ENCODE measurements around the gene FARS2. TPM values are rescaled to one million over a fixed set of nuclear protein-coding genes. Genes with fewer than 3 reads are reported as not detected.
A peak's percentile ranks its signal among the peaks of the same experiment; 100 is the strongest.

Gene FARS2
- total RNA-seq (10 to 100 TPM; 11.7 to 21.0 (median 14.8) TPM), polyA plus RNA-seq (10 to 100 TPM in 1 of 3 donors, 1 to 10 TPM in 2; 8.1 to 14.4 (median 9.0) TPM)

- H3K4me1 ChIP-seq, result peaks cover 0 to 32% (median 20%) of the 10 kb centered on the region in 4 donors
- intact Hi-C loops (cut with DNase I), result loop anchor here (2.0 to 5.0 kb wide), 3 partner anchors 52 to 411 kb away; no protein-coding TSS in a partner anchor
- whole genome bisulfite sequencing, 2 donors, result 0 to 1% methylated on average over 85 of the region's 85 CpGs
- H3K9me3 ChIP-seq, result no peaks in the 10 kb centered on the region
- DNase-seq, result peak; percentile 92
- no peaks in the 10 kb centered on the region for H3K27me3 ChIP-seq
- peak within 1 kb of the TSS; percentile 92 to 96 (median 93) for H3K27ac ChIP-seq
- peak within 1 kb of the TSS; percentile 73 to 85 (median 78) for H3K4me3 ChIP-seq
- TF ChIP-seq CTCF (IDR thresholded peaks at IDR 0.05) (peak in 3 of 4 experiments; percentile 33 to 63 (median 34)), POLR2AphosphoS5 (IDR thresholded peaks at IDR 0.05) (peak in 3 of 4 donors; percentile 50 to 64 (median 63)), EP300 (IDR thresholded peaks at IDR 0.05) (no peak), POLR2A (IDR thresholded peaks at IDR 0.05) (peak in 1 of 2 donors; percentile 13)
- peaks cover 0 to 1% (median 0%) of the 10 kb centered on the region in 4 donors for H3K36me3 ChIP-seq
These were observed at the start of gene FARS2, which contains the start of gene LYRM4 for GRCh38 chr6:5260661-5261544. TSS of gene FARS2 (plus strand) at chr6:5261513. TSS of gene LYRM4 (minus strand) at chr6:5260950. CDS start at chr6:5260733, 217 bp downstream.

- no peaks in the 10 kb centered on the region for H3K27me3 ChIP-seq
- DNase-seq, result no peak
- H3K27ac ChIP-seq, result peak overlapping the region in 1 of 4 donors; percentile 66
- intact Hi-C loops (cut with DNase I), result no loop called here
- no peaks in the 10 kb centered on the region for H3K9me3 ChIP-seq
- TF ChIP-seq POLR2A (IDR thresholded peaks at IDR 0.05), result no peak
- no peak for TF ChIP-seq POLR2AphosphoS5 (IDR thresholded peaks at IDR 0.05)
- H3K4me1 ChIP-seq, result peaks cover 0 to 30% (median 24%) of the 10 kb centered on the region in 4 donors
- WGBS, 2 donors, result 88 to 92% methylated on average over 8 of the region's 8 CpGs
- H3K4me3 ChIP-seq, result no peak overlapping the region
- no peaks in the 10 kb centered on the region for H3K36me3 ChIP-seq
These were observed 47.5 kb upstream of the FARS2 start for GRCh38 chr6:5213836-5214235.

- 81 to 90% methylated on average over 10 of the region's 10 CpGs for WGBS, 2 donors
- Histone ChIP-seq H3K4me1 (peaks cover 0 to 23% (median 17%) of the 10 kb centered on the region in 4 donors), H3K27ac (peak overlapping the region in 3 of 4 donors; percentile 15 to 66 (median 26)), H3K9me3 (no peaks in the 10 kb centered on the region), H3K27me3 (no peaks in the 10 kb centered on the region), H3K4me3 (no peak overlapping the region), H3K36me3 (no peaks in the 10 kb centered on the region)
- DNase-seq, result no peak
- TF ChIP-seq CTCF (IDR thresholded peaks at IDR 0.05), result peak in 3 of 4 experiments; percentile 27 to 78 (median 48)
- TF ChIP-seq POLR2A (IDR thresholded peaks at IDR 0.05), result no peak
- intact Hi-C loops (cut with DNase I), result no loop called here
These were observed 46.7 kb upstream of the FARS2 start for GRCh38 chr6:5214570-5215052.

GRCh38 chr6:5215159-5215558, 46.2 kb upstream of the FARS2 start:
- Histone ChIP-seq H3K36me3 (no peaks in the 10 kb centered on the region), H3K27me3 (no peaks in the 10 kb centered on the region), H3K4me1 (peaks cover 0 to 20% (median 15%) of the 10 kb centered on the region in 4 donors), H3K4me3 (no peak overlapping the region), H3K27ac (peak overlapping the region in 3 of 4 donors; percentile 15 to 66 (median 26)), H3K9me3 (no peaks in the 10 kb centered on the region)
- 76 to 93% methylated on average over 2 of the region's 2 CpGs for WGBS, 2 donors
- TF ChIP-seq EP300 (IDR thresholded peaks at IDR 0.05), result no peak
- TF ChIP-seq POLR2A (IDR thresholded peaks at IDR 0.05), result no peak
- TF ChIP-seq POLR2AphosphoS5 (IDR thresholded peaks at IDR 0.05), result no peak
- no peak for TF ChIP-seq CTCF (IDR thresholded peaks at IDR 0.05)
- intact Hi-C loops (cut with DNase I), result no loop called here
- DNase-seq, result no peak

- Histone ChIP-seq H3K4me1 (peaks cover 0 to 20% (median 15%) of the 10 kb centered on the region in 4 donors), H3K9me3 (no peaks in the 10 kb centered on the region), H3K4me3 (no peak overlapping the region), H3K27me3 (no peaks in the 10 kb centered on the region), H3K36me3 (no peaks in the 10 kb centered on the region), H3K27ac (peak overlapping the region in 1 of 4 donors; percentile 66)
- WGBS, 2 donors, result 22 to 52% methylated on average over 9 of the region's 9 CpGs
- TF ChIP-seq CTCF (IDR thresholded peaks at IDR 0.05), result no peak
- no peak for TF ChIP-seq EP300 (IDR thresholded peaks at IDR 0.05)
- no peak for TF ChIP-seq POLR2AphosphoS5 (IDR thresholded peaks at IDR 0.05)
- TF ChIP-seq POLR2A (IDR thresholded peaks at IDR 0.05), result no peak
- intact Hi-C loops (cut with DNase I), result no loop called here
- DNase-seq, result no peak
These were observed 45.5 kb upstream of the FARS2 start for GRCh38 chr6:5215799-5216198.
